Right lobe of liver (tissue), 6 donors: Measurements from ENCODE around the gene SCCPDH. TPM values are rescaled to one million over a fixed set of nuclear protein-coding genes. Genes with fewer than 3 reads are reported as not detected.

Experiments
- ATAC-seq, 4 donors: fragments of 200-7000 bp; cut with Tn5 transposase; one replicate each; pipeline ENCODE4 v1.9.1; 2020; ENCODE audit warnings: mild to moderate bottlenecking in 4 of 4, moderate library complexity in 4 of 4
- DNase-seq, 3 donors: peaks; one replicate each; pipeline ENCODE4 v3.0.0-alpha.2; 2020
- H3K27ac ChIP-seq, 3 donors: fragments of 200-600 bp; one replicate each; pipeline ENCODE4 v1.8.0; 2022
- H3K27me3 ChIP-seq, 2 donors: fragments of 200-600 bp; one replicate each; pipeline ENCODE4 v1.8.0; 2022
- H3K36me3 ChIP-seq, 4 donors: fragments of 200-600 bp; sonication (generic) in 1 of 4; one replicate each; pipeline versions ENCODE4 v1.5.1 to v1.8.0; 2017 to 2022; ENCODE audit warnings: control low read depth in 1 of 4
- H3K4me1 ChIP-seq, 4 donors: fragments of 200-600 bp; sonication (generic) in 1 of 4; one replicate each; pipeline versions ENCODE4 v1.5.1 to v1.8.0; 2017 to 2022; ENCODE audit warnings: control low read depth in 1 of 4
- H3K4me3 ChIP-seq, 3 donors: fragments of 200-600 bp; one replicate each; pipeline ENCODE4 v1.8.0; 2022
- H3K9me3 ChIP-seq, 4 donors: fragments of 200-600 bp; sonication (generic) in 1 of 4; one replicate each; pipeline versions ENCODE4 v1.5.1 to v1.8.0; 2017 to 2022; ENCODE audit warnings: control low read depth in 1 of 4
- POLR2A ChIP-seq: fragments of 450-650 bp; IDR thresholded peaks from one replicate; pipeline ENCODE4 v1.6.1; 2017; ENCODE audit warnings: antibody characterized with exemption, mild to moderate bottlenecking
- WGBS: methylation state at CpG from one replicate; pipeline ENCODE4 v1.1.6; 2018; ENCODE audit warnings: low coverage, low lambda C conversion rate; ENCODE audit not compliant: insufficient coverage; ENCODE audit errors: missing lambda C conversion rate; 5-methylcytosine and 5-hydroxymethylcytosine counted together
- intact Hi-C, 2 donors: fragments of 100-400 bp; cut with DNase I; formaldehyde crosslinking; loops; one replicate each; pipeline versions ENCODE4 v1.11.2 to v1.14.1; 2022
- total RNA-seq, 6 experiments: library from RNA; depleted of rRNA in 2 of 6; stranded (reverse); fragments of >200 nt in 2 of 6; fragmentation: NEBNext Ultra II Directional in 3 of 6; extraction: Animal tissue kit (Norgen Biotek cat#: 25700) in 3 of 6; gene quantifications; one replicate each; pipeline versions ENCODE4 v1.1.0 to v1.2.4, GENCODE V29; 2016 to 2023
- TF ChIP-seq, protein P1 (sequence below), 4 donors: fragments of 200-600 bp in 3 of 4; fragments of 450-650 bp in 1 of 4; IDR thresholded peaks; one replicate each; pipeline versions ENCODE4 v1.5.1 to v1.8.0; 2016 to 2022; ENCODE audit warnings: antibody characterized with exemption in 4 of 4, mild to moderate bottlenecking in 2 of 4
- donor health status: DM: no; HTN: yes; CAD: no.
- donor health status: DM: no; HTN: no; CAD: no.
- donor health status: DM: no; HTN: no; CAD: no.
- donor health status: DM: no; HTN: yes; CAD: no.
- donor health status: DM: no; HTN: yes; CAD: no.

The SCCPDH gene
- total RNA-seq, 6 experiments from 2014 or later: 80.3 to 125 (median 85.3) TPM

DNA sequence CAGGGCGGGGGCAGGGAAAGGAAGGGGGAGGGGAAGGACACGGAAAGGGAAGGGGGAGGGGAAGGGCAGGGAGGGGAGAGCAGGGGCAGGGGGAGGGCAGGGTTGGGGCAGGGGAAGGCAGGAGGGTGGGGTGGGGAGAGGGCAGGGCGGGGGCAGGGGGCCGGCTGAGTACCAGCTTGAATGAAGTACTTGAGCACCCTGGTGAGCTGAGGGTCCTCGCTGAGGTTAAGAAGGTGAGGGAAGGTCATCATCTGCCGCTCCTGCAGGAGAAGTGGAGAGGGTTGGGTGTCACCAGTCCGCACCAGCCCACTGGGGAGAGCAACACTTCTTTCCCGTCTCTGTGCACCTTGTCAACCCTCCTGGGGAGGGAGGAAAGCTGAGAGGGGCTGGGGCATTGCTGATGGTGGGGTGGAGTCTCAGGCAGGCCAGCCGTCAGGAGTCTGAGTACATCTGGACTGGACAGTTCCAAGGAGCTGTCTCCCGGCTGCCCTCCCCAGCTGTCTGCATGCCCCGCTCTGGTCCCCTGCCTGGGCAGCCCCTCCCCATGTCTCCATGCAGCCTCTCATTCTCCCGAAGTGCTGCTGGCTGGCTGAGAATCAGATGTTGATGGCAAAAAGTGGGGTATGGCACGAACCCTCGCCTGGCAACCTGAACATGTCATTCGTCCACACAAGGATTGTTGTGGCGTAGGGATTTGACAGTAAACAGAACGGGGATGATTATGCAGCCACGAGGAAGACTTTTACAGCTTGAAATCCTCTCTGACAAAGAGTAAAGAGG, 70.0 kb downstream of the SCCPDH start:
- ATAC-seq (no peak), DNase-seq (no peak)
- TF ChIP-seq, protein P1, sequence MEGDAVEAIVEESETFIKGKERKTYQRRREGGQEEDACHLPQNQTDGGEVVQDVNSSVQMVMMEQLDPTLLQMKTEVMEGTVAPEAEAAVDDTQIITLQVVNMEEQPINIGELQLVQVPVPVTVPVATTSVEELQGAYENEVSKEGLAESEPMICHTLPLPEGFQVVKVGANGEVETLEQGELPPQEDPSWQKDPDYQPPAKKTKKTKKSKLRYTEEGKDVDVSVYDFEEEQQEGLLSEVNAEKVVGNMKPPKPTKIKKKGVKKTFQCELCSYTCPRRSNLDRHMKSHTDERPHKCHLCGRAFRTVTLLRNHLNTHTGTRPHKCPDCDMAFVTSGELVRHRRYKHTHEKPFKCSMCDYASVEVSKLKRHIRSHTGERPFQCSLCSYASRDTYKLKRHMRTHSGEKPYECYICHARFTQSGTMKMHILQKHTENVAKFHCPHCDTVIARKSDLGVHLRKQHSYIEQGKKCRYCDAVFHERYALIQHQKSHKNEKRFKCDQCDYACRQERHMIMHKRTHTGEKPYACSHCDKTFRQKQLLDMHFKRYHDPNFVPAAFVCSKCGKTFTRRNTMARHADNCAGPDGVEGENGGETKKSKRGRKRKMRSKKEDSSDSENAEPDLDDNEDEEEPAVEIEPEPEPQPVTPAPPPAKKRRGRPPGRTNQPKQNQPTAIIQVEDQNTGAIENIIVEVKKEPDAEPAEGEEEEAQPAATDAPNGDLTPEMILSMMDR (IDR thresholded peaks at IDR 0.05): no peak
- Histone ChIP-seq H3K4me1 (no peaks in the 10 kb centered on the region), H3K4me3 (no peak overlapping the region), H3K27ac (no peak overlapping the region), H3K9me3 (no peaks in the 10 kb centered on the region), H3K27me3 (no peaks in the 10 kb centered on the region), H3K36me3 (no peaks in the 10 kb centered on the region)
- 44% methylated on average over 14 of the region's 18 CpGs for WGBS
- intact Hi-C loops: no loop called here

DNA sequence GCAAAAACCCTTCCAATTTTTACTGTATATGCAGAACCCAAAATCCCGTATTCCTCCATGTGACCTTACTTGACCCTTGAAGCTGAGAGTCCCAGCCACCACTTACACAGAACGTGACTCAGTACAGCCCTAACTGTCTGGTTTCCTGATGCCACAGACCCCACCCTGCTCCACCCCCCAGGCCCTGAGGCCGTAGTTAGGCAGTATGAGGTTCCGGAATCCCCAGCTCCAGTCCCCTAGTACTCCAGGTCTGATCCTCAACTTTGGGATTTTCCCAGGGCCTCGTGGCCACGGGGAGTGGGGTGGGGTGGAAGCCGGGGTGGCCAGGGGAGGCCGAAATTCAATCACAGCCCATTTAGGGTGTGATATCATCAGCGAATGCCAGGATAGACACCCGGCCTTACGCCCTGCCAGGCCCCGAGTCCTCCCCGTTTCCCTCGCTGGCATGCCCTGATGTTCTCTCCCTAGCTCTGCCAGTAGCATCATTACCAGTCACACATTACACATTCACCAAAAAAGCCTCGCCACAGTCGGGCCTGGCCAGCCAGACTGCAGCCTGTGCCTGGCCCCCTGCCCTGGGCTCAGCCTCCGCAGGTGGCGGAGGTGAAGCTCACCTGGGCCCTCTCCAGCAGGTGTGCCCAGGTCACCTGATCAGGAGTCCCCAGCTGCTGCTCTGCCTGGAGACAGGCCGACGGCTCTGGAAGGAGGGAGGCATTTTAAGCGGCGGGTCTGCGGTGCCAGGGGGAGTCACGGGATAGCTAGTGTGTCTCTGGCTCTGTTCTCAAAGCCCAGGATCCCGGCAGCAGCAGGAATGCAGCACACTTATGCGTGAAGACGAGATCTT, 70.8 kb downstream of the SCCPDH start:
- WGBS: 54% methylated on average over 6 of the region's 27 CpGs
- no peak for TF ChIP-seq POLR2A
- TF ChIP-seq, protein P1 (IDR thresholded peaks at IDR 0.05): no peak
- no peaks in the 10 kb centered on the region for H3K4me1 ChIP-seq
- H3K9me3 ChIP-seq: no peaks in the 10 kb centered on the region
- ATAC-seq: no peak
- H3K27me3 ChIP-seq: no peaks in the 10 kb centered on the region
- no peaks in the 10 kb centered on the region for H3K36me3 ChIP-seq
- no peak overlapping the region for H3K27ac ChIP-seq
- no peak for DNase-seq
- intact Hi-C loops: no loop called here
- no peak overlapping the region for H3K4me3 ChIP-seq

DNA sequence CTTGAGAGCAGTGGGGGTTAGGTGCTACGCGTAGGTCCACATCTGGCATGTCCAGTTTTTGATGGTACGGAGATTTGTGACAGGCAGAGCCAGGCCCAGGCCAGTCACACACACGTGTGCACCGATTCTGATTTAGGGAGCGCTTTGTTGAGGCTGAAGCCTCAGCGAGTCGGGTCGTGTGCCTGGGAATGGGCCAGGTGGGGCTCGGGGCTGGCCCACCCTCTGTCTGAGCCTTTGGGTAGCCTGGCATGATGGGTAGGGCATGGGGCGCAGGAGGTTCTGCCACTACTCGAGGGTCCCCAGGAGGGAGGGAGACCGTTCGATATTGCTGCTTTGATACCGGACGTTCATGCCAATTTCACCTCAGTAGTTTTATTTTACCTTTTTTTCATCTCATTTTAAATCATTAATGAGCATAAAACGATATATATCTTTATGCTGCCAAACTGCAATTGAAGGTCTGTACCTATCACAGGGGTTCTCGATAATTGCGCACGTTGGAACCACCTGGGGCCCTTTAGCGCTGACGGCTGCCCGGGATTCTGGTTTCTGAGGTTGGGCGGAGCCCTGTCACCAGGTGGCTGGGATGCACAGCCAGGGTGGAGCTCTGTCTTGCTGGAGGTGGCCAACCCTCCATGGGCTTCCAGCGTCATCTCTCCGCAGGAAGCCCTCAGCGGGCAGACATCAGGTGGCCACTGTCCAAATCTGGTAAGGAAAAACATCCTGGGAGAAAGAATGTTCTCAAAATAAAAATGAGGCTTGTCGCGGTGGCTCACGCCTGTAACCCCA, 71.9 kb downstream of the SCCPDH start:
- TF ChIP-seq POLR2A: no peak
- TF ChIP-seq, protein P1 (IDR thresholded peaks at IDR 0.05): no peak
- Histone ChIP-seq H3K9me3 (no peaks in the 10 kb centered on the region), H3K36me3 (no peaks in the 10 kb centered on the region), H3K27me3 (no peaks in the 10 kb centered on the region), H3K4me3 (no peak overlapping the region), H3K27ac (no peak overlapping the region), H3K4me1 (peaks cover 0 to under 1% (median 0%) of the 10 kb centered on the region in 4 donors)
- intact Hi-C loops: no loop called here
- ATAC-seq (no peak), DNase-seq (no peak)
- 89% methylated on average over 13 of the region's 30 CpGs for WGBS

DNA sequence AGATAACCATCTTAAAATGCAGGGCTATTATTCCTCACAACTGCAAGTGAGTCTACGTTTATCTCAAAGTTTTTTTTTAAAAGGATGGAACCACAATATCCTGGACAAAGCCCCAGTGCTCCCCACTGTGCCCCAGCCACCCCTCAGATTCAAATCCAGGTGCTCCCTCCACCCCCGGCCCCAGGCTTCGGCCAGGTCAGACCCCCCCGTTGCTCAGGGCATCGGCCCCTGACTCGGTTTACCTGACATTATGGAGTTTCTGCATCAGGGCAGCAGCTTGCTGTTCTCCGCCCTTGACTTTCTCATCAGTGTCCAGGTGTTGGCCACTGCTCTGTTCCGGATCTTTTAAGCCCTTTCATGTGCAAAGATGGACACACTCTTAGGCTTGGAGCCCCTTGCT, 72.9 kb downstream of the SCCPDH start:
- no peak overlapping the region for H3K4me3 ChIP-seq
- no peak for ATAC-seq
- no peaks in the 10 kb centered on the region for H3K27me3 ChIP-seq
- 67% methylated on average over 3 of the region's 8 CpGs for WGBS
- intact Hi-C loops: no loop called here
- H3K36me3 ChIP-seq: no peaks in the 10 kb centered on the region
- TF ChIP-seq, protein P1 (IDR thresholded peaks at IDR 0.05): no peak
- TF ChIP-seq POLR2A: no peak
- H3K4me1 ChIP-seq: peaks cover 0 to 7% (median 0%) of the 10 kb centered on the region in 4 donors
- peak in 1 of 3 donors; percentile 28 for DNase-seq
- H3K27ac ChIP-seq: no peak overlapping the region
- no peaks in the 10 kb centered on the region for H3K9me3 ChIP-seq
